Cardiac septum (tissue), 1 donor: Measurements from ENCODE around the gene NANOGP8. TPM values are rescaled to one million over a fixed set of nuclear protein-coding genes. Genes with fewer than 3 reads are reported as not detected.
"Not testable (repeated sequence)": the region's sequence is repeated elsewhere in the genome, so short reads cannot be mapped to it uniquely, and the experiment has no call there.

ENCODE experiments used
- DNase-seq: peaks from one replicate; pipeline ENCODE4 v3.0.0-alpha.2; 2020; ENCODE audit warnings: low spot score
- intact Hi-C: fragments of 100-400 bp; cut with DNase I; formaldehyde crosslinking; loops from one replicate; pipeline ENCODE4 v1.14.0; 2022
- total RNA-seq: library from RNA; stranded (reverse); fragmentation: NEBNext Ultra II Directional; extraction: Animal tissue kit (Norgen Biotek cat#: 25700); gene quantifications from one replicate; pipeline ENCODE4 v1.2.1, GENCODE V29; 2021
- donor health status: DM: no; HTN: no; CAD: no.

NANOGP8 gene
- total RNA-seq, 1 donor from 2014 or later = not detected

DNA sequence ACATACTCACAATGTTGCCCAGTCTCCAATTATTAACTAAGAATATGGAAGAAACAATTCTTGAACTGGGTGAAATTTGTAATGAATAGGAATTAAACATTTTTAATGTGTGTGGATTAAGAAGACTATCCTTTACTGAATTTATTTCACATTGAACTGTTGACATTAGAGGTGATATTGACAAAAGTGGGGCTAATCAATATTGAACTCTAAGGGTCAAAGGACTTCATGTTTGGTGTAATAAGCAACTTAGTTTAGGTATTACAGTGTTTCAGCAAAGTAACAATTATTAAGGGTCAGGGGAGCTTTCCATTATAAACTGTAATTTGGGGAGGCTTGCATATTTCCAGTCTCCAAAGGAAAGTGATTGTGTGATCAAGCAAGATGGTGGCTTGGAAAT is 16.2 kb upstream of the NANOGP8 start:
- intact Hi-C loops = no loop called here
- DNase-seq = no peak

DNA sequence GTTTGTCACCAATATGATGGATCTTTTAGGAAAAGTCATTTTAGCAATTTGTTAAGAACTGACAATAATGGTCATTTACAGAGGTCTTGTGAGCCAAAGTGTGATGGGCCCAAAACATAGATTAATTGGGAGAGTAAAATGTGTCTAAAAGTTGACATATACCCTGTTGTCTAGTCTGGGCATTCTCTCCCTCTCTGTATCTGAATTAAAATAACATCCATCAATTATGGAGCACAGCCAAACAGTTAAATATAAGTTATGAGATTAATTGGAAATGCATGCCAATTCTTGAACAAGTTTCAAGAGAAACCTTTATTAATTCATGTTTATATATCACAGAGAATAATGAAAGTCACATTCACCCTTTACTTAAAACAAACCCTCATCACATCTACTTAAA is 13.6 kb upstream of the NANOGP8 start:
- intact Hi-C loops = no loop called here
- no peak for DNase-seq

DNA sequence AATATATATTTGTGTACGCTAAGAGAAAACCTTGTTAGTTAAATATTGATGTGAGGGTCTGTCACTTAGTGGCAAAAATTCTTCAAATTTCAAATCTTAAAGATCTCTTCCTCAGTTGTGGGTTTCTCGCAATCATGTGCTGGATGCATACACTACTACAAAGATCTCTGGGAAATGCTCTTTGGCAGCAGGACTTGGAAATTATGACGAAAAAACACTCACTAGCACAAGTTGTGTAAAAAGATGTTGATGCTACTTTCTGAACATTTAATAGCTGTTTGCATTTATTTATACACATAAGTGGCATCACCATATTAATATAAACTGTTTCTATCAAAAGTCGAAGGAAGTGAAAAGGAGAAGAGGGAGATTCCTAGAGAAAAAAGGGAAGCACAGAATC is 10.8 kb upstream of the NANOGP8 start:
- intact Hi-C loops = no loop called here
- DNase-seq = no peak

DNA sequence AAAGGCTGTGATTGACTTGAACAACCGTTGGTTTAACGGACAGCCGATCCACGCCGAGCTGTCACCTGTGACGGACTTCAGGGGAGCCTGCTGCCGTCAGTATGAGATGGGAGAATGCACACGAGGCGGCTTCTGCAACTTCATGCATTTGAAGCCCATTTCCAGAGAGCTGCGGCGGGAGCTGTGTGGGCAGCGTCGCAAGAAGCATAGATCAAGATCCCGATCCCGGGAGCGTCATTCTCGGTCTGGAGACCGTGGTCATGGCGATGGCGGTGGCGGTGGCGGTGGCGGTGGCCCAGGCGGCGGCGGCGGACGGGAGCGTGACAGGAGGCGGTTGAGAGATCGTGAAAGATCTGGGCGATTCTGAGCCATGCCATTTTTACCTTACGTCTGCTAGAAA is 7.8 kb upstream of the NANOGP8 start:
- no peak for DNase-seq
- intact Hi-C loops = no loop called here

DNA sequence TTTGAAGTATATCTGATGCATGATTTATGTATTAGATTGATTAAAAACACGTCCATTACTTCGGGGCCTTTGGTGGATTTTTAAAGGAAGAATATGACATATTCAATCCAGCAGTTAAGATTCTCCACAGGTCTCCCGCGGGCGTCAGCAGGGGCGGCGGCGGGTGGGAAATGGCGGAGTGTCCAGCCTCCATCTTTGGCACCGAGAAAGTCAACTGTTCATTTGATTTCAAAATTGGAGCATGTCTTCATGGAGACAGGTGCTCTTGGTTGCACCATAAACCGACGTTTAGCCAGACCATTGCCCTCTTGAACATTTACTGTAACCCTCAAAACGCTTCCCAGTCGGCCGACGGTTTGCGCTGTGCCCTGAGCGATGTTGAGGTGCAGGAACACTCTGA is 7.2 kb upstream of the NANOGP8 start:
- intact Hi-C loops = no loop called here

DNA sequence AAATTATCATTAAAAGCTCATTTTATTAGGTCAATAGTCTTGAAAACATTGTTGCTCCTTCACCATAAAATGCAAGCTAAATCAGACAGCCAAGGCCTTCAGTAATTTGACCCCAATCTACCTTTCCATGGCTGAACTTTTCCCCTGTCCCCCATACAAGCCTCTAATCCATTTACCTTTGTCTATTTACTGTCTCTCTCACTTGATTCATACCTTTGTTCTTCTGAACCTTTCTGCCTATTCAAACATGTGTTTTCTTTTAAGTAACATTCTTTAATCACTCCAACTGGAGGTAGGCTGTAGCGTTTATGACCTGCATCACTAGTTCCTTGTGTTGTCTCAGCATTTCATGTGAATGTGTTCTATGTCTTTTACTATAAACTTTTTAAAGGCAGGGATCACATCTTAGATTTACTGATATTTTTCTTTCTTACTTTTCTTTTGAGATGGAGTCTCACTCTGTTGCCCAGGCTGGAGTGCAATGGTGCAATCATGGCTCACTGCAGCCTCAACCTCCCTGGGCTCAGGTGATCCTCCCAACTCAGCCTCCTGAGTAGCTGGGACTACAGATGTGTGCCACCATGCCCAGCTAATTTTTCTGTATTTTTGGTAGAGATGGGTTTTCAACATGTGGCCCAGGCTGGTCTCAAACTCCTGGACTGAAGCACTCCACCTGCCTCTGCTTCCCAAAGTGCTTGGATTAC is 5.2 kb upstream of the NANOGP8 start:
- DNase-seq = no peak
- intact Hi-C loops = no loop called here

More for the DNA sequence above, 7.2 kb upstream of the NANOGP8 start:
- no peak for DNase-seq

DNA sequence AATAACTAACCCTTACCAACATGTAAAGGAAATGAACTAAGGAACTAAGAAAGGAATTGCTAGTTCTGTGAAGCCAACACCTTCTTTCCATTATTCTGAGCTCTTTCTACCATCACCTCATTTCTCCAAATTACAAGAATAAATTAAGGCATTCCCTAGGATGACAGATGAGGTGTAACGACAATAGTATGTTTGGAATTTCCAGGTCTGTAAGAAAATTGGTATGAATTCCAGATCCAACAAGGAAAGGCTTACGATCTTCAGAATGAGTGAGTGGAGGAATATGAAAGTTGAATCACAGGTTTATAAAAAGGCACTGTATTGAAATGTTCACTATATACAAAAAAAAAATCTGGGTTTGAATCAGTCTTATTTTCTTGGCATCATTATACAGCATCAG is 4.5 kb upstream of the NANOGP8 start:
- DNase-seq = no peak
- intact Hi-C loops = no loop called here

DNA sequence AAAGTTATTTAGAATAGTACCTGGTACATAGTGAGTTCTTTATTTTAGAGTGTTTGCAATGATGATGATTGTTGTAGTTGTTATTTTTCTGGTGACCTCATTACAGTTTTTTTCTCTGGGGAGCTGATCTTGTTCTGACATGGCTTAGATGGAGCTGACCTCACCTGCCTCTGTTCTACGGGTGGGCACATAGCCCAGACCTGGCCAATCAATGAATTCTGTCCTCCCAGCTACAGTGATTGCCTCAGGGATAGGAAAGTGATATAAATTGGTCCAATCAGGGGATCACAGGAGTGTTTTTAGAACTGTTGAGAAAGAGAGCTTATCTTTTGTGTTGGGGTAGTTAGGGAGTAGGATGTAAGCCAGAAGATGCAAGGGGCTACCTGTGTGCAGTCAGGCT is 3.2 kb upstream of the NANOGP8 start:
- no peak for DNase-seq
- intact Hi-C loops = no loop called here

DNA sequence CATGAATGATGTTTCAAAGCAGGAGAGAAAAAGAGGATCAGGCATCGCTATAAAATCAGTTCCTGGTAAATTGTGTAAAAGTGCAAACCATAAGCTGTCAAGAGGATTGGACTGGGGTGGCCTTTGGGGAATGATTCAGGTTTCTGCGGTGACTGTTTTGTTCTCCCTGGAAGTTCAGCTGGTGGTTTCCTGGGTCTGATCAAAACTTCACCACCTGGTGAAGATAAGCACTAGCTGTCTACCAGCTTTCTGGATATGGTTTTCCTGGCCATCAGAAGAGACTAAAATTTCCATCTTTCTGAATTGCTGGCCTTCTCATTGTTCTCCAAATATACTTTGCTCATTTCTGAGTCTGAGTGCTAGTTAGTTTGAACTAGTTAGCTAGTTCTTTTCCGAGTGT is 2.7 kb upstream of the NANOGP8 start:
- DNase-seq = no peak
- intact Hi-C loops = no loop called here

DNA sequence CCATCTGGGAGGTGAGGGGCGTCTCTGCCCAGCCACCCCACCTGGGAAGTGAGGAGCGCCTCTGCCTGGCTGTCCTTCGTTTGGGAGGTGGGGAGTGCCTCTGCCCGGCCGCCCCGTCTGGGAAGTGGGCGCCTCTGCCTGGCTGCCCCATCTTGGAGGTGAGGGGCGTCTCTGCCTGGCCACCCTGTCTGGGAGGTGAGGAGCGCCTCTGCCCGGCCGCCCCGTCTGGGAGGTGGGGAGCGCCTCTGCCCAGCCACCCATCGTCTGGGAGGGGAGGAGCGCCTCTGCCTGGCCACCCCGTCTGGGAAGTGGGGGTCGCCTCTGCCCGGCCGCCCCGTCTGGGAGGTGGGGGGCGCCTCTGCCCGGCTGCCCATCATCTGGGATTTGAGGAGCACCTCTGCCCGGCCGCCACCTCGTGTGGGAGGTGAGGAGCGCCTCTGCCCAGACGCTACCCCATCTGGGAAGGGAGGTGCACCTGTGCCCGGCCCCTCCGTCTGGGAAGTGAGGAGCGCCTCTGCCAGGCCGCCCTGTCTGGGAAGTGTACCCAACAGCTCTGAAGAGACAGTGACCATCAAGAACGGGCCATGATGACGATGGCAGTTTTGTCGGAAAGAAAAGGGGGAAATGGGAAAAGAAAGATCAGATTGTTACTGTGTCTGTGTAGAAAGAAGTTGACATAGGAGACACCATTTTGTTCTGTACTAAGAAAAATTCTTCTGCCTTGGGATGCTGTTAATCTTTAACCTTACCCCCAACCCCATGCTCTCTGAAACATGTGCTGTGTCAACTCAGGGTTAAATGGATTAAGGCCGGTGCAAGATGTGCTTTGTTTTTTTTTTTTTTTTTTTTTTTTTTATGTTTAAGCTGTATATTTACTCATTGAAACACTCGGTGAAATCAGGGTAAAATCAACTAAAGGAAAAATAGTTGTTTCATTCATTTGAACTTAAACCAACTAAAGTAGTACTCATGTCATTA is 2.4 kb downstream of the NANOGP8 start:
- DNase-seq, intact Hi-C loops: not testable (repeated sequence)

DNA sequence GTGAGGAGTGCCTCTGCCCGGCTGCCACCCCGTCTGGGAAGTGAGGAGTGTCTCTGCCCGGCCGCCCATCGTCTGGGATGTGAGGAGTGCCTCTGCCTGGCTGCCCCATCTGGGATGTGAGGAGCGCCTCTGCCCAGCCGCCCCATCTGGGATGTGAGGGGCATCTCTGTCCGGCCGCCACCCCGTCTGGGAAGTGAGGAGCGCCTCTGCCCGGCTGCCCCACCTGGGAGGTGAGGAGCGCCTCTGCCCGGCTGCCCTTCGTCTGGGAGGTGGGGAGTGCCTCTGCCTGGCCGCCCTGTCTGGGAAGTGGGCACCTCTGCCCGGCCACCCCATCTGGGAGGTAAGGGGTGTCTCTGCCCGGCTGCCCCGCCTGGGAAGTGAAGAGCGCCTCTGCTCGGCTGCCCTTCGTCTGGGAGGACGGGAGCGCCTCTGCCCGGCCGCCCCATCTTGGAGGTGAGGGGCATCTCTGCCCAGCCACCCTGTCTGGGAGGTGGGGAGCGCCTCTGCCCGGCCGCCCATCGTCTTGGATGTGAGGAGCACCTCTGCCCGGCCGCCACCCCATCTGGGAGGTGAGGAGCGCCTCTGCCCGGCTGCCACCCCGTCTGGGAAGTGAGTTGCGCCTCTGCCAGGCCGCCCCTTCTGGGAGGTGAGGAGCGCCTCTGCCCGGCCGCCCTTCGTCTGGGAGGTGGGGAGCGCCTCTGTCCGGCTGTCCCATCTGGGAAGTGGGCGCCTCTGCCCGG is 3.3 kb downstream of the NANOGP8 start:
- intact Hi-C loops, DNase-seq: not testable (repeated sequence)

DNA sequence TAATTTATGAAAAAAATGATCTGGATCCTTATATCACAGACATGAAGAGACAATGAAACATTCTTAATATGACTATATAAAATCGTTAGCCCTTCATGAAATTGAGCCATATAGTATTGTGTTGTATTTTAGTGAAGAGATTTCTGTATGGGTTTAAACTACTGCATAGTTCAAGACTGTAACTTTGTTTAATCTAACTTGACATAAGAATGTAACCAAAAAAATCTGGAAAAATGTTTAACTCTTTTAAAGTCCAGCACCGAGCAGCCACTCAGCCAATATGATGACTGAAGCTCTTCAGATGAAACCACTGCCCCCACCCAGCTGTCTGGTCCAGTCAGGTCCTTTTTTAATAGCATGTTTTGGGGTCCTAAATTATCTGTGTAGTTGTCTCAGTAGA is 4.9 kb downstream of the NANOGP8 start:
- intact Hi-C loops = no loop called here
- DNase-seq = no peak

DNA sequence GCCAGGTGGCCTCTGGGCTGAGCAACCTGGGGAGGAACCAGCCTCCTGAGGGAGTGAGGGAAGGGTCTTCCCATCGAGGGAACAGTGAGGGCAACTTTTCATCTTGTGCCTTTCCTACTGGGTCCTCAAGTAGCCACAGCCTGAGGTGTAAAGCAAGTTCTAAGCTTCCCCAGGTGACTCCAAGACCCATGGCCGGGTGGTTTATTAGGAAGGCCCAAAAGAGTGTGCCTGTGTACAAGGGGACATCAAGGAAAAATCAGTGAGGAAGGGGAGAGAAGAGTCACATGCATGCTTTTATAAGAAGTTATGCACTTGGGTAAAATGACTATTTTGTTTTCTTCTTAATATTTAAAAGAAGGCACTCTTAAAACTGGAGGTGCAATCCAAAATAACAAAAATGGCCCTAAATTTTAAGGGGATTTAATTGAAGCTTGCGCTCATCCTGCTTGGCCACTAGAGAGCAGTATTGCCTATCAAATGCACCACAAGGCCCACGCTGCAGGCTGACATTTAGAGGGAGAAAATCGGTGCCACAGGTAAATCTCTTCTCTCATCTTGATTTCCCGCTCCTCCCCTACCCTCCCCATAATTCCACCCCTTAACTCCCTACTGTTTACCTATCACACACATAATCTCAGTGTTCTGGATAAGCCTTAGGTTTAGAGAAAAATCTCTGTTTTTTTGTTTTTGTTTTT is 6.7 kb downstream of the NANOGP8 start:
- intact Hi-C loops = loop anchor here (5.0 kb wide), 1 partner anchor 364 kb away; no protein-coding TSS in a partner anchor

DNA sequence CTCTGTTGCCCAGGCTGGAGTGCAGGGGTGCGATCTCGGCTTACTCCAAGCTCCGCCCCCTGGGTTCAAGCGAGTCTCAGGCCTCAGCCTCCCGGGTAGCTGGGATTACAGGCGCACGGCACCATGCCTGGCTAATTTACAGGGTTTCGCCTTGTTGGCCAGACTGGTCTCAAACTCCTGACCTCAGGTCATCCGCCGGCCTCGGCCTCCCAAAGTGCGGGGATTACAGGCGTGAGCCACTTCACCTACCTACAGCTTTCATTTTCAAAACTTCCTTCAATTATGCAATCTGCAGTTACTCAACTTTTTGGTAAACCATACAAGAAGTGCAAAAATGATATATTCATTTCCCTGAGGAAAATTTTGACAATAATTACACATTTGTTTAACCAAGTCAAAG is 14.0 kb downstream of the NANOGP8 start:
- intact Hi-C loops = no loop called here
- no peak for DNase-seq

More for the DNA sequence above, 6.7 kb downstream of the NANOGP8 start:
- DNase-seq = peak; percentile 76

DNA sequence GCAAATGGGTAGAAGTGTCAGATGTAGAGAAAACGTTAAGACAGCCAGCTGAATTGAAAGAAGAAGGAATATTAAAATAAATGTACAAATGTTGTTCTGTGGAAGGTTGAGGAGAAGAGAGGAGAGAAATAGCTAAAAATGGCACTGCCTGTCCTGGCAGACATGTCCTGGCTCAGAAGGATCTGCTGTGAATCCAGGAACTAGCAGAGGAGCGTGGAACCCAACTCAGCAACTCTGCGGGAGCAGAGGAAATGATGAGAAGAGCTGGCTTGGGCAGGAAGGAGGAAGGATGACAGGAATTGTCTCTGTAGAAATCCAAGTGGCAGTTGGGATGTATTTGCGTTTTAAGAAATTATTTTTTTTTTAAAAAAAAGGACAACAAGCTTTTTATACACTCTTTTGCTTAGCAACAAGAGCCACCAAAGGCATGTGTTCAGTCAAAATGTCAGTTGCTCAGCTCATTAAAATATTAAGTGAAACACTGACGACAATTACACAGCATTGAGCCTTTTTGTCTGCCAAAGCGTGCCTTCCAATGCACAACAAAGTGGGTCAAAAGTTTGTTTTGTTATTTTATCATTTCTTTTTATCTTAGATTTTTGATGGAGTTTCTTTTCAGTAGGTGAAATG is 16.1 kb downstream of the NANOGP8 start:
- no peak for DNase-seq
- intact Hi-C loops = no loop called here

DNA sequence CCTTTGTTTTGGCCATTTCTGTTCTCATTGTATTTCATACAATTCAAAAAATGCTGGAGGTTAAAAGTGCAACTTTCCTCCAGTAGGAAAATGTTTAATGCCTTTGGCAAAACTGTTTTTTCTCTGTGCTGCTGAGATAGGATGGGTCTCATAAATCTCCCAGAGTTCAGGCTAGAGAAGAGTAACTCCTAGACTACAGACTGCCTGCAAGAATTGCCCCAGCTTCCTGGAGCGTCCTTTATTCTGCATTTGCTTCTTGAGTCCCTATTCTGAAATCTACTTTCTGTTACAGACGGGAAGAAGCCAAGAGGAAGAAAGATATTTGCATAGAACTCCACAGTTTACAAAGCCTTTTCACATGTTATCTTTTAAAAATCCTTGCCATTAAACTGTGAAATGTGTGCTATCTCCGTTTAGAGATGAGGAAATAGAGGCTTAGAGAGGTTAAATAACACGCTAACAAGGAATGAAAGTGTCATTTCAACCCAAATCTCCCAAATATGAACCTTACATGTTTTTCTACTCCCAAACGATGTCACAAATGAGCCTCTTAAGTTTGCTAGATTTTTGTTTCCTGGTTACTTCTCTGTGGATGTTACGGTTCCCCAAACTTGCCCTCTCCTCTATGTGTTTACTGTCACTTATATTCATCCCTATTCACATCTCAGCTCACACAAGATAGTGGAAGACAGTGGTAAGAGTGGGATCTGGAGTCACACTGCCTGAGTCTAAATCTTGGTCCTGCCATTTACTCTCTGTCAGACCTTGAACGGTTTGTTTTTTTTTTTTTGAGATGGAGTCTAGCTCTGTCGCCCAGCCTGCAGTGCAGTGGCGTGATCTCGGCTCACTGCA is 17.4 kb downstream of the NANOGP8 start:
- DNase-seq = no peak
- intact Hi-C loops = no loop called here

DNA sequence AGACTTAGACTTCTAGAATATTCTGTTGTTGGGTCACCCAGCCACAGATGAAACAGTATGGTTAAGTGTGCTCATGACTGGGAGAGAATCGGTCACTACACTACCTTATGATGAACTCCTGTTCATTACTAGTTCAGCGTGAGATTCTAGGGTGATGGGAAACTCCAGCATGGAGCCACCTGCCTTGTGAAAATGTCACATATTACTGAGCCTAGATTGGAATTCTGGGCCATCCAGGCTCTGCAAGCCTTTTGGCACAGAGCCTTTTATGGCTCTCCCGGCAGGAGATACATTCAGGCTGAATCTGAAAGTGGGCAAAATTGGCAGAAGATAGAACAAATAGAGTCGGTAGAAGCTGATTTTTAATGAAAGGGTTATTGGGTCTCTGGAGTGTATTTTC is 19.0 kb downstream of the NANOGP8 start:
- DNase-seq = no peak
- intact Hi-C loops = no loop called here

DNA sequence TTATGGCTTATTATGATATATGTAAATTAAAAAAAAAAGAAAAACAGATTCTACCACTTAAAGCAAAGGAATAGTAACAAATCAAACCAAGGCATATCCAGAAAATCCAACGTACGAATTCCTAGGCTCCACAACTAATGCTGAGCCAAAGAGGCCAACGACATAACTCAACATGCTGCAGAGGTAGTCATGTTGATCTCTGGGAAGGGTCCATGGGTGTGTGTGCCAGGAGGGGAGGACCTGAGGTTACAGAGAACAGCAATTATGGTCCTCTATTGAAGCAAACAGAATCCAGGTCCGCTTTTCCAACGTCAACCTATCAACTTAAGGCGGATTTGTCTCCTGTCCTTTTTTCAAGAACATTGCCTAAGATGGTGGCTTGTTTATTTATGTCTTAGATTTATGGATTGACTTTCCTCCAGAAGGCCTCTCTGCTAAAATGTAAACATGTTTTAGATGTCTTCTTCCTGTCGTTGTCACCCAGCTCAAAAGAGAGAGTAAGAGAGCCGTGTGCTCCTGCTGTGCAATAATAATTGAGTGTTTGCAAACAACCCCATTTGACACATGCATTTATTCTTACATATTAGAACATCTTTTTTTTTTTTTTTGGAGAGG is 20.4 kb downstream of the NANOGP8 start:
- no peak for DNase-seq
- intact Hi-C loops = no loop called here
